ENCODE data around the gene RELN.

DNA sequence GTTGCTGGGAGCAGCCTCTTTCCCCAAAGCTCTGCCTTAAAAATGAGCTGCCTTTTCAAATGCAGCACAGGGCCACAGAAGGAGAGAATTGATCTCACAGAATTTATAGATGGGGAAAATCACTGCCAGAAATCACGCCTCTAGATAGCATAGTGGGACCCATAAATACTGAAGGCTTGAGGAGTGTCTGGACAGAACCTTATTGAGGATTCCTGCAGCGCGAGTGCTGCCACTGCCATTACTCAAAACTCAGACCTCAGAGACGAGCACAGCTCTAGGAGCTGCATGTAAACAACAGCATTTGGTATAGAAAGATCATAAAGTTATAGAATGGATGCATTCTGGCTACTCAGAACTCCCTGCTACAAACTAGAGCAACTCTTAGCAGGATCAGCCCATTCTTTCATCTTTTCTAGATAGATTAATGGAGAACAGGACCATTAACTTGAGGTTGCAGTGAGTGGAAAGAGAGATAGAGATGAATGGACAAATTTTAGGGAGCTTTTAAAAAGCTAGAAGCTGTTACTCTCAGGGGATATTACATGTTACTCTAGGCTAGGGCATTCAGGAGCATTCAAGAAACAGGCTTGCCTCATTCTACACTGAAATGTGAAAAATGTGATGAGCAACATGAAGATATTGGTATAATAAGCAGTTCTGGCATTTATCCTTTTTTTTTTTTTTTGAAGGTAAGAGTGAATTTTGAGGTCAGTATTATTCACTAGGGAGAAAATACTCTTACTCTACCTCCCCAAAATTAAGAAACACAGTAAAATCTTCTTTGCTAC lies 276.3 kb downstream of the RELN start:
- TF ChIP-seq, protein P1, sequence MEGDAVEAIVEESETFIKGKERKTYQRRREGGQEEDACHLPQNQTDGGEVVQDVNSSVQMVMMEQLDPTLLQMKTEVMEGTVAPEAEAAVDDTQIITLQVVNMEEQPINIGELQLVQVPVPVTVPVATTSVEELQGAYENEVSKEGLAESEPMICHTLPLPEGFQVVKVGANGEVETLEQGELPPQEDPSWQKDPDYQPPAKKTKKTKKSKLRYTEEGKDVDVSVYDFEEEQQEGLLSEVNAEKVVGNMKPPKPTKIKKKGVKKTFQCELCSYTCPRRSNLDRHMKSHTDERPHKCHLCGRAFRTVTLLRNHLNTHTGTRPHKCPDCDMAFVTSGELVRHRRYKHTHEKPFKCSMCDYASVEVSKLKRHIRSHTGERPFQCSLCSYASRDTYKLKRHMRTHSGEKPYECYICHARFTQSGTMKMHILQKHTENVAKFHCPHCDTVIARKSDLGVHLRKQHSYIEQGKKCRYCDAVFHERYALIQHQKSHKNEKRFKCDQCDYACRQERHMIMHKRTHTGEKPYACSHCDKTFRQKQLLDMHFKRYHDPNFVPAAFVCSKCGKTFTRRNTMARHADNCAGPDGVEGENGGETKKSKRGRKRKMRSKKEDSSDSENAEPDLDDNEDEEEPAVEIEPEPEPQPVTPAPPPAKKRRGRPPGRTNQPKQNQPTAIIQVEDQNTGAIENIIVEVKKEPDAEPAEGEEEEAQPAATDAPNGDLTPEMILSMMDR (IDR thresholded peaks at IDR 0.05): no peak
- TF ChIP-seq POLR2A (IDR thresholded peaks at IDR 0.05): no peak

Measured in testis (tissue), 2 donors.